HL-60 (cell line): ENCODE data around the gene RAMP3.
A peak's percentile ranks its signal among the peaks of the same experiment; 100 is the strongest.

Experiments used
- DNase-seq, 2 experiments: peaks; one replicate each; pipeline ENCODE4 v3.0.0-alpha.2; 2010 to 2020; ENCODE audit warnings: low read depth in 1 of 2, low spot score in 1 of 2
- H3K27ac ChIP-seq: fragments of 250-450 bp; sonication (Bioruptor Pico); replicated peaks from 2 replicates; pipeline ENCODE4 v1.5.1; 2020; ENCODE audit warnings: mild to moderate bottlenecking, moderate library complexity
- H3K27me3 ChIP-seq: fragments of 250-450 bp; sonication (Bioruptor Pico); 2 replicates; pipeline ENCODE4 v1.5.1; 2021; ENCODE audit warnings: mild to moderate bottlenecking, moderate library complexity; ENCODE audit not compliant: insufficient read depth, poor library complexity, severe bottlenecking
- H3K4me3 ChIP-seq: replicated peaks from 2 replicates; pipeline ENCODE4 v1.5.1; 2011; ENCODE audit warnings: mild to moderate bottlenecking, control low read depth, low read length; ENCODE audit not compliant: insufficient read depth
- GABPA ChIP-seq: IDR thresholded peaks from 2 replicates; pipeline ENCODE4 v1.6.1; 2012; ENCODE audit warnings: low read depth
- POLR2AphosphoS5 ChIP-seq: IDR thresholded peaks from 2 replicates; pipeline ENCODE4 v1.6.1; 2012; ENCODE audit warnings: low read depth
- SPI1 ChIP-seq: IDR thresholded peaks from 2 replicates; pipeline ENCODE4 v1.6.1; 2012; ENCODE audit warnings: low read depth, mild to moderate bottlenecking, borderline replicate concordance
- TF ChIP-seq, protein P1 (sequence below): IDR thresholded peaks from 2 replicates; pipeline ENCODE4 v1.6.1; 2012; ENCODE audit warnings: low read depth; ENCODE audit not compliant: insufficient replicate concordance
- TF ChIP-seq, protein P2 (sequence below): IDR thresholded peaks from one replicate; pipeline ENCODE4 v1.5.1; 2011; ENCODE audit warnings: low read length, control low read depth, inconsistent platforms; ENCODE audit not compliant: insufficient read depth

The RAMP3 gene

GRCh38 chr7:45158471-45158870 is 880 bp downstream of the RAMP3 start:
- no peak for TF ChIP-seq SPI1
- no peak for TF ChIP-seq POLR2AphosphoS5
- TF ChIP-seq, protein P1, sequence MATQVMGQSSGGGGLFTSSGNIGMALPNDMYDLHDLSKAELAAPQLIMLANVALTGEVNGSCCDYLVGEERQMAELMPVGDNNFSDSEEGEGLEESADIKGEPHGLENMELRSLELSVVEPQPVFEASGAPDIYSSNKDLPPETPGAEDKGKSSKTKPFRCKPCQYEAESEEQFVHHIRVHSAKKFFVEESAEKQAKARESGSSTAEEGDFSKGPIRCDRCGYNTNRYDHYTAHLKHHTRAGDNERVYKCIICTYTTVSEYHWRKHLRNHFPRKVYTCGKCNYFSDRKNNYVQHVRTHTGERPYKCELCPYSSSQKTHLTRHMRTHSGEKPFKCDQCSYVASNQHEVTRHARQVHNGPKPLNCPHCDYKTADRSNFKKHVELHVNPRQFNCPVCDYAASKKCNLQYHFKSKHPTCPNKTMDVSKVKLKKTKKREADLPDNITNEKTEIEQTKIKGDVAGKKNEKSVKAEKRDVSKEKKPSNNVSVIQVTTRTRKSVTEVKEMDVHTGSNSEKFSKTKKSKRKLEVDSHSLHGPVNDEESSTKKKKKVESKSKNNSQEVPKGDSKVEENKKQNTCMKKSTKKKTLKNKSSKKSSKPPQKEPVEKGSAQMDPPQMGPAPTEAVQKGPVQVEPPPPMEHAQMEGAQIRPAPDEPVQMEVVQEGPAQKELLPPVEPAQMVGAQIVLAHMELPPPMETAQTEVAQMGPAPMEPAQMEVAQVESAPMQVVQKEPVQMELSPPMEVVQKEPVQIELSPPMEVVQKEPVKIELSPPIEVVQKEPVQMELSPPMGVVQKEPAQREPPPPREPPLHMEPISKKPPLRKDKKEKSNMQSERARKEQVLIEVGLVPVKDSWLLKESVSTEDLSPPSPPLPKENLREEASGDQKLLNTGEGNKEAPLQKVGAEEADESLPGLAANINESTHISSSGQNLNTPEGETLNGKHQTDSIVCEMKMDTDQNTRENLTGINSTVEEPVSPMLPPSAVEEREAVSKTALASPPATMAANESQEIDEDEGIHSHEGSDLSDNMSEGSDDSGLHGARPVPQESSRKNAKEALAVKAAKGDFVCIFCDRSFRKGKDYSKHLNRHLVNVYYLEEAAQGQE: no peak
- no peak for TF ChIP-seq GABPA
- TF ChIP-seq, protein P2, sequence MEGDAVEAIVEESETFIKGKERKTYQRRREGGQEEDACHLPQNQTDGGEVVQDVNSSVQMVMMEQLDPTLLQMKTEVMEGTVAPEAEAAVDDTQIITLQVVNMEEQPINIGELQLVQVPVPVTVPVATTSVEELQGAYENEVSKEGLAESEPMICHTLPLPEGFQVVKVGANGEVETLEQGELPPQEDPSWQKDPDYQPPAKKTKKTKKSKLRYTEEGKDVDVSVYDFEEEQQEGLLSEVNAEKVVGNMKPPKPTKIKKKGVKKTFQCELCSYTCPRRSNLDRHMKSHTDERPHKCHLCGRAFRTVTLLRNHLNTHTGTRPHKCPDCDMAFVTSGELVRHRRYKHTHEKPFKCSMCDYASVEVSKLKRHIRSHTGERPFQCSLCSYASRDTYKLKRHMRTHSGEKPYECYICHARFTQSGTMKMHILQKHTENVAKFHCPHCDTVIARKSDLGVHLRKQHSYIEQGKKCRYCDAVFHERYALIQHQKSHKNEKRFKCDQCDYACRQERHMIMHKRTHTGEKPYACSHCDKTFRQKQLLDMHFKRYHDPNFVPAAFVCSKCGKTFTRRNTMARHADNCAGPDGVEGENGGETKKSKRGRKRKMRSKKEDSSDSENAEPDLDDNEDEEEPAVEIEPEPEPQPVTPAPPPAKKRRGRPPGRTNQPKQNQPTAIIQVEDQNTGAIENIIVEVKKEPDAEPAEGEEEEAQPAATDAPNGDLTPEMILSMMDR: no peak
- no peak overlapping the region for H3K4me3 ChIP-seq
- no peak for DNase-seq
- H3K27me3 ChIP-seq: peaks cover 18% of the 10 kb centered on the region
- no peak overlapping the region for H3K27ac ChIP-seq

- DNase-seq: no peak
- H3K4me3 ChIP-seq: no peak overlapping the region
- TF ChIP-seq, protein P1: no peak
- TF ChIP-seq POLR2AphosphoS5 (no peak), GABPA (no peak), SPI1 (no peak)
- TF ChIP-seq, protein P2: no peak
- no peak overlapping the region for H3K27ac ChIP-seq
- peaks cover 18% of the 10 kb centered on the region for H3K27me3 ChIP-seq
These were observed 1.7 kb downstream of the RAMP3 start for GRCh38 chr7:45159296-45159695.

DNA sequence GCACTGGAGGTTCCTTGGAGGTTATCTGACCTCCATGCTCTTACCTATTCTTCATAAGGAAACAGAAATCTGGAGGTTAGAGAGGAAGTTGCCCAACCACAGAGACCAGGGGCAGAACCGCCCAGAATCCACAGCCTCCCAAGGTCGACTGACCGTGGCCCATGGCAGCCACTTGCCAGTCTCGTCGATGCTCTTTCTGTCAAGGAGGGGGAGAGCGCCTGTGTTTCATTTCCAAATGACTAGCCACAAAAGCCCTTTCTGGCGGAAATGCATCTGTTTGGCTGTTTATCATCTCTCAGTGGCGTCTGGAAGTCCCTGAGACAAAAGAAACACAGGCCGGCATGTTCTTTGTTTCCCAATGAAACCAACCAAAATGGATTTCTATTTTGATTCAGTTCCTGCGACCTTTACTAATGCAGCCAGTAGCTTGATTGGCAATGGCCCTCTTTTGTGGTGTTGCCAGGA is 2.9 kb downstream of the RAMP3 start:
- DNase-seq: no peak

More for the DNA sequence above, 2.9 kb downstream of the RAMP3 start:
- Histone ChIP-seq H3K27ac (no peak overlapping the region), H3K27me3 (peaks cover 18% of the 10 kb centered on the region), H3K4me3 (no peak overlapping the region)
- TF ChIP-seq SPI1 (peak; percentile 11; the same call in 1 of the 2 replicates), POLR2AphosphoS5 (no peak), GABPA (no peak)
- TF ChIP-seq, protein P1: no peak
